ENCODE data around the gene NXPE3.

Gene NXPE3

GRCh38 chr3:101816215-101817149 lies 37.5 kb downstream of the NXPE3 start:
- Histone ChIP-seq H3K4me3 (ENCODE audit: low read depth, low read length) (no peak overlapping the region), H3K9ac (ENCODE audit: low read depth, low read length) (no peak overlapping the region), H3K9me3 (ENCODE audit: control insufficient read depth, insufficient read depth, low read length) (no peaks in the 10 kb centered on the region), H3K36me3 (ENCODE audit: control insufficient read depth, insufficient read depth, low read length) (peaks cover 8% of the 10 kb centered on the region), H3K27ac (ENCODE audit: low read depth, low read length) (no peak overlapping the region), H3K4me1 (ENCODE audit: control insufficient read depth, insufficient read depth, low read length) (0 out of 2 replicates have a peak, but pooled peaks cover 4% of the 10 kb centered on the region), H3K27me3 (ENCODE audit: control insufficient read depth, insufficient read depth, low read length) (no peaks in the 10 kb centered on the region)

GRCh38 chr3:101817992-101818391 lies 39.0 kb downstream of the NXPE3 start:
- no peak overlapping the region for H3K4me3 ChIP-seq (ENCODE audit: low read depth, low read length)
- H3K9me3 ChIP-seq (ENCODE audit: control insufficient read depth, insufficient read depth, low read length) = no peaks in the 10 kb centered on the region
- peaks cover 17% of the 10 kb centered on the region for H3K36me3 ChIP-seq (ENCODE audit: control insufficient read depth, insufficient read depth, low read length)
- H3K4me1 ChIP-seq (ENCODE audit: control insufficient read depth, insufficient read depth, low read length) = 0 out of 2 replicates have a peak, but pooled peaks cover 4% of the 10 kb centered on the region
- H3K9ac ChIP-seq (ENCODE audit: low read depth, low read length) = no peak overlapping the region
- no peaks in the 10 kb centered on the region for H3K27me3 ChIP-seq (ENCODE audit: control insufficient read depth, insufficient read depth, low read length)
- H3K27ac ChIP-seq (ENCODE audit: low read depth, low read length) = no peak overlapping the region

- no peaks in the 10 kb centered on the region for H3K27me3 ChIP-seq (ENCODE audit: control insufficient read depth, insufficient read depth, low read length)
- H3K9me3 ChIP-seq (ENCODE audit: control insufficient read depth, insufficient read depth, low read length) = no peaks in the 10 kb centered on the region
- no peak overlapping the region for H3K27ac ChIP-seq (ENCODE audit: low read depth, low read length)
- H3K4me1 ChIP-seq (ENCODE audit: control insufficient read depth, insufficient read depth, low read length) = no peaks in the 10 kb centered on the region
- no peak overlapping the region for H3K4me3 ChIP-seq (ENCODE audit: low read depth, low read length)
- no peak overlapping the region for H3K9ac ChIP-seq (ENCODE audit: low read depth, low read length)
- peaks cover 17% of the 10 kb centered on the region for H3K36me3 ChIP-seq (ENCODE audit: control insufficient read depth, insufficient read depth, low read length)
Observed at GRCh38 chr3:101819649-101820206, 40.7 kb downstream of the NXPE3 start.

GRCh38 chr3:101821503-101821902 lies 42.5 kb downstream of the NXPE3 start:
- Histone ChIP-seq H3K4me1 (ENCODE audit: control insufficient read depth, insufficient read depth, low read length) (no peaks in the 10 kb centered on the region), H3K9ac (ENCODE audit: low read depth, low read length) (no peak overlapping the region), H3K27me3 (ENCODE audit: control insufficient read depth, insufficient read depth, low read length) (no peaks in the 10 kb centered on the region), H3K27ac (ENCODE audit: low read depth, low read length) (no peak overlapping the region), H3K36me3 (ENCODE audit: control insufficient read depth, insufficient read depth, low read length) (peaks cover 17% of the 10 kb centered on the region), H3K4me3 (ENCODE audit: low read depth, low read length) (no peak overlapping the region), H3K9me3 (ENCODE audit: control insufficient read depth, insufficient read depth, low read length) (no peaks in the 10 kb centered on the region)

- Histone ChIP-seq H3K27me3 (ENCODE audit: control insufficient read depth, insufficient read depth, low read length) (no peaks in the 10 kb centered on the region), H3K4me1 (ENCODE audit: control insufficient read depth, insufficient read depth, low read length) (peaks cover 10% of the 10 kb centered on the region), H3K9ac (ENCODE audit: low read depth, low read length) (no peak overlapping the region), H3K4me3 (ENCODE audit: low read depth, low read length) (no peak overlapping the region), H3K9me3 (ENCODE audit: control insufficient read depth, insufficient read depth, low read length) (no peaks in the 10 kb centered on the region), H3K27ac (ENCODE audit: low read depth, low read length) (no peak overlapping the region), H3K36me3 (ENCODE audit: control insufficient read depth, insufficient read depth, low read length) (peaks cover 10% of the 10 kb centered on the region)
Observed at GRCh38 chr3:101823525-101823924, 44.5 kb downstream of the NXPE3 start.

- H3K4me3 ChIP-seq (ENCODE audit: low read depth, low read length) = no peak overlapping the region
- no peak overlapping the region for H3K9ac ChIP-seq (ENCODE audit: low read depth, low read length)
- H3K9me3 ChIP-seq (ENCODE audit: control insufficient read depth, insufficient read depth, low read length) = no peaks in the 10 kb centered on the region
- no peak overlapping the region for H3K27ac ChIP-seq (ENCODE audit: low read depth, low read length)
- H3K36me3 ChIP-seq (ENCODE audit: control insufficient read depth, insufficient read depth, low read length) = peaks cover 10% of the 10 kb centered on the region
- peaks cover 16% of the 10 kb centered on the region for H3K4me1 ChIP-seq (ENCODE audit: control insufficient read depth, insufficient read depth, low read length)
- no peaks in the 10 kb centered on the region for H3K27me3 ChIP-seq (ENCODE audit: control insufficient read depth, insufficient read depth, low read length)
Observed at GRCh38 chr3:101824702-101825101, 45.7 kb downstream of the NXPE3 start.

GRCh38 chr3:101825904-101826445 lies 47.0 kb downstream of the NXPE3 start:
- Histone ChIP-seq H3K36me3 (ENCODE audit: control insufficient read depth, insufficient read depth, low read length) (peaks cover 10% of the 10 kb centered on the region), H3K9me3 (ENCODE audit: control insufficient read depth, insufficient read depth, low read length) (no peaks in the 10 kb centered on the region), H3K27ac (ENCODE audit: low read depth, low read length) (no peak overlapping the region), H3K27me3 (ENCODE audit: control insufficient read depth, insufficient read depth, low read length) (no peaks in the 10 kb centered on the region), H3K4me3 (ENCODE audit: low read depth, low read length) (no peak overlapping the region), H3K9ac (ENCODE audit: low read depth, low read length) (no peak overlapping the region), H3K4me1 (ENCODE audit: control insufficient read depth, insufficient read depth, low read length) (peaks cover 16% of the 10 kb centered on the region)

GRCh38 chr3:101827211-101828174 lies 48.5 kb downstream of the NXPE3 start:
- Histone ChIP-seq H3K9ac (ENCODE audit: low read depth, low read length) (peak overlapping the region; percentile 70), H3K36me3 (ENCODE audit: control insufficient read depth, insufficient read depth, low read length) (no peaks in the 10 kb centered on the region), H3K4me1 (ENCODE audit: control insufficient read depth, insufficient read depth, low read length) (peaks cover 16% of the 10 kb centered on the region), H3K4me3 (ENCODE audit: low read depth, low read length) (peak overlapping the region; percentile 61), H3K27me3 (ENCODE audit: control insufficient read depth, insufficient read depth, low read length) (no peaks in the 10 kb centered on the region), H3K27ac (ENCODE audit: low read depth, low read length) (peak overlapping the region; percentile 67), H3K9me3 (ENCODE audit: control insufficient read depth, insufficient read depth, low read length) (no peaks in the 10 kb centered on the region)

- no peaks in the 10 kb centered on the region for H3K36me3 ChIP-seq (ENCODE audit: control insufficient read depth, insufficient read depth, low read length)
- H3K4me3 ChIP-seq (ENCODE audit: low read depth, low read length) = peak overlapping the region; percentile 61
- no peaks in the 10 kb centered on the region for H3K9me3 ChIP-seq (ENCODE audit: control insufficient read depth, insufficient read depth, low read length)
- H3K27ac ChIP-seq (ENCODE audit: low read depth, low read length) = no peak overlapping the region
- no peak overlapping the region for H3K9ac ChIP-seq (ENCODE audit: low read depth, low read length)
- H3K27me3 ChIP-seq (ENCODE audit: control insufficient read depth, insufficient read depth, low read length) = no peaks in the 10 kb centered on the region
- peaks cover 16% of the 10 kb centered on the region for H3K4me1 ChIP-seq (ENCODE audit: control insufficient read depth, insufficient read depth, low read length)
Observed at GRCh38 chr3:101828276-101828675, 49.3 kb downstream of the NXPE3 start.

GRCh38 chr3:101828691-101829436 lies 49.9 kb downstream of the NXPE3 start:
- no peaks in the 10 kb centered on the region for H3K36me3 ChIP-seq (ENCODE audit: control insufficient read depth, insufficient read depth, low read length)
- no peaks in the 10 kb centered on the region for H3K27me3 ChIP-seq (ENCODE audit: control insufficient read depth, insufficient read depth, low read length)
- H3K27ac ChIP-seq (ENCODE audit: low read depth, low read length) = no peak overlapping the region
- H3K4me1 ChIP-seq (ENCODE audit: control insufficient read depth, insufficient read depth, low read length) = peaks cover 16% of the 10 kb centered on the region
- no peaks in the 10 kb centered on the region for H3K9me3 ChIP-seq (ENCODE audit: control insufficient read depth, insufficient read depth, low read length)
- H3K9ac ChIP-seq (ENCODE audit: low read depth, low read length) = no peak overlapping the region
- peak overlapping the region; percentile 61 for H3K4me3 ChIP-seq (ENCODE audit: low read depth, low read length)
